Measurements from ENCODE around the gene KRTAP29-1. TPM values are rescaled to one million over a fixed set of nuclear protein-coding genes. Genes with fewer than 3 reads are reported as not detected.
"Not testable (repeated sequence)": the region's sequence is repeated elsewhere in the genome, so short reads cannot be mapped to it uniquely, and the experiment has no call there.

Gene KRTAP29-1, protein sequence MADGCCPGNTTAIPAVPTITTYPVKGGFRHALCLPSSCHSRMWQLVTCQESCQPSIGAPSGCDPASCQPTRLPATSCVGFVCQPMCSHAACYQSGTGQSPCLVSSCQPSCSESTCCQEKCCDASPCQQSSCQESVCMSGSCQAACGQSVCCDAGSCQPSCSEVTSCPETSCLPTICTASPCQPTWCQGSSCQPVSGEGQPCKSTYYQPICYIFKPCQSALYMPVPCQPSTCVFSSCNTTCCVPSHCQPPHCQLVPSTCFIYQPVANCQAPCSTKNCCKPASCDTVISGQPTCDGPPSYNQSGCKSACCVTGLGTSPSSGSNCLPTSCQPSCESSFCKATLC
- not detected for total RNA-seq
- long read RNA-seq, result 0 reads

DNA sequence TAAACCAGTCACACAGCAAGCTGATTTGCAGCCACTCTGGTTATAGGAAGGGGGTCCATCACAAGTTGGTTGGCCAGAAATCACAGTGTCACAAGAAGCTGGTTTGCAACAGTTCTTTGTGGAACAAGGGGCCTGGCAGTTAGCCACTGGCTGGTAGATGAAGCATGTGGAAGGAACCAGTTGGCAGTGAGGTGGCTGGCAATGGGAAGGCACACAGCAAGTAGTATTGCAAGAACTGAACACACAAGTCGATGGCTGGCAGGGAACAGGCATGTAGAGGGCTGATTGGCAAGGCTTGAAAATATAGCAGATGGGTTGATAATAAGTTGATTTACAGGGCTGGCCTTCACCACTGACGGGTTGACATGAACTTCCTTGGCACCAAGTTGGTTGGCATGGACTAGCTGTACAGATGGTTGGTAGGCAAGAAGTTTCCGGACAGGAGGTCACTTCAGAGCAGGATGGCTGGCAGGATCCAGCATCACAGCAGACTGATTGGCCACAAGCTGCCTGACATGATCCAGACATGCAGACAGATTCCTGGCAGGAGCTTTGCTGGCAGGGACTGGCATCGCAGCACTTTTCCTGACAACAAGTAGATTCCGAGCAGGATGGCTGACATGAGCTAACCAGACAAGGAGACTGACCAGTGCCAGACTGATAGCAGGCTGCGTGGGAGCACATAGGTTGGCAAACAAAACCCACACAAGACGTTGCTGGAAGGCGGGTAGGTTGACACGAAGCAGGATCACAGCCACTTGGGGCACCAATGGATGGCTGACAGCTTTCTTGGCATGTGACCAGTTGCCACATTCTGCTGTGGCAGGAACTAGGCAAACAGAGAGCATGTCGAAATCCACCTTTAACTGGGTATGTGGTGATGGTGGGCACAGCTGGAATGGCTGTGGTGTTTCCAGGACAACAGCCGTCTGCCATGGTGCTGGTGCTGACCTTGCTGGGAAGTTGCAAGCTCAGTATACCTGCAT, at the start of gene KRTAP29-1:
KRTAP29-1 (minus strand) TSS at position 936 of the 986 bp plus-strand sequence; CDS start at position 936, 0 bp downstream.
- Histone ChIP-seq H3K9me3 (no peaks in the 10 kb centered on the region), H3K27me3 (ENCODE audit: low read depth) (no peaks in the 10 kb centered on the region), H3K27ac (no peak within 1 kb of the TSS), H3K4me3 (no peak within 1 kb of the TSS), H3K4me1 (no peaks in the 10 kb centered on the region), H3K36me3 (no peaks in the 10 kb centered on the region)
- DNase-seq (no peak), ATAC-seq (no peak)
- intact Hi-C loops (cut with DNase I), result no loop called here
- TF ChIP-seq, protein P1, sequence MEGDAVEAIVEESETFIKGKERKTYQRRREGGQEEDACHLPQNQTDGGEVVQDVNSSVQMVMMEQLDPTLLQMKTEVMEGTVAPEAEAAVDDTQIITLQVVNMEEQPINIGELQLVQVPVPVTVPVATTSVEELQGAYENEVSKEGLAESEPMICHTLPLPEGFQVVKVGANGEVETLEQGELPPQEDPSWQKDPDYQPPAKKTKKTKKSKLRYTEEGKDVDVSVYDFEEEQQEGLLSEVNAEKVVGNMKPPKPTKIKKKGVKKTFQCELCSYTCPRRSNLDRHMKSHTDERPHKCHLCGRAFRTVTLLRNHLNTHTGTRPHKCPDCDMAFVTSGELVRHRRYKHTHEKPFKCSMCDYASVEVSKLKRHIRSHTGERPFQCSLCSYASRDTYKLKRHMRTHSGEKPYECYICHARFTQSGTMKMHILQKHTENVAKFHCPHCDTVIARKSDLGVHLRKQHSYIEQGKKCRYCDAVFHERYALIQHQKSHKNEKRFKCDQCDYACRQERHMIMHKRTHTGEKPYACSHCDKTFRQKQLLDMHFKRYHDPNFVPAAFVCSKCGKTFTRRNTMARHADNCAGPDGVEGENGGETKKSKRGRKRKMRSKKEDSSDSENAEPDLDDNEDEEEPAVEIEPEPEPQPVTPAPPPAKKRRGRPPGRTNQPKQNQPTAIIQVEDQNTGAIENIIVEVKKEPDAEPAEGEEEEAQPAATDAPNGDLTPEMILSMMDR (IDR thresholded peaks at IDR 0.05), result no peak

DNA sequence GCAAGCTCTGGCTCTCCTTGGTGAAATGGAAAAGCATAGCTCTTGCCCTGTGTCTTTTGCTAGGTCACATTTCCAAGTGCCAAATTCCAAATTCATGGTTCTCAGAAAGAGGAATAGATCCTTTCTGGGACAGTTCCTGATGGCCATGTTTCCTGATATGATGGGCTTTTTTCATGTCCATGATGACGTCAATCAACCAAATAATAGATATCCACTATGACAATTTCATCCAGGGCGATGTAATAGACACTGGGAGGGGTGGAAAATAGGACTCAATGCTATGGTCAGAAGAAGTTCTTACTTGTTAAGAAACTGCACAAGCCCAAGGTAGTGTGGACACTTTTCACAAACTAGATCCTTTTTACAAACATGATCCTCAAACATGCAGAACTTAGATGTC, 48.5 kb upstream of the KRTAP29-1 start:
- TF ChIP-seq, protein P1 (IDR thresholded peaks at IDR 0.05), result no peak
- H3K27me3 ChIP-seq (ENCODE audit: low read depth), result peaks cover 7% of the 10 kb centered on the region
- no peak overlapping the region for H3K4me3 ChIP-seq
- intact Hi-C loops (cut with DNase I), result no loop called here
- no peaks in the 10 kb centered on the region for H3K4me1 ChIP-seq
- H3K36me3 ChIP-seq, result no peaks in the 10 kb centered on the region
- no peak overlapping the region for H3K27ac ChIP-seq
- ATAC-seq (no peak), DNase-seq (no peak)
- no peaks in the 10 kb centered on the region for H3K9me3 ChIP-seq

DNA sequence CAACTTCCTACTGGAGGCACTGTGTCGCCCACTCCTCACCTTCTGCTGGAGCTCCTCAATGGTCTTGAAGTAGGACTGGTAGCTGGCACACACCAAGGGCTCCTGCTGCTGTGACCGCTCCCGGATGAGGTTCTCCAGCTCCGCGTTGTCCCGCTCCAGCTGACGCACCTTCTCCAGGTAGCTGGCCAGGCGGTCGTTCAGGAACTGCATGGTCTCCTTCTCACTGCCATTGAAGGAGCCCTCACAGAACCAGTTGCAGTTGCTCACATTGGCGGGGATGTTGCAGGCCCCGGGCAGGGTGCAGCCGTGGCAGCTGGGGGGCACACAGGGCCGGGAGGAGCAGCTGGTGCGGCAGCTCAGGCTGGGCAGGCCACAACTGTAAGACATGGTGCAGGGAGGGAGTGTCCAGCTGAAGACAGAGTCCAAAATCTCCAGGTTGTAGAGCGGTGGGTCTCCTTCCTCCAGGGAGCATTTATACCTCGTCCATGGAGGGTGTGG, 47.8 kb upstream of the KRTAP29-1 start, which contains the start of gene KRT33A:
KRT33A (minus strand) TSS at position 448 of the 498 bp plus-strand sequence; CDS start at position 387, 61 bp downstream.
- H3K27me3 ChIP-seq (ENCODE audit: low read depth); ATAC-seq; intact Hi-C loops (cut with DNase I); H3K36me3 ChIP-seq; H3K9me3 ChIP-seq; H3K4me3 ChIP-seq; DNase-seq; H3K27ac ChIP-seq; H3K4me1 ChIP-seq: not testable (repeated sequence)

DNA sequence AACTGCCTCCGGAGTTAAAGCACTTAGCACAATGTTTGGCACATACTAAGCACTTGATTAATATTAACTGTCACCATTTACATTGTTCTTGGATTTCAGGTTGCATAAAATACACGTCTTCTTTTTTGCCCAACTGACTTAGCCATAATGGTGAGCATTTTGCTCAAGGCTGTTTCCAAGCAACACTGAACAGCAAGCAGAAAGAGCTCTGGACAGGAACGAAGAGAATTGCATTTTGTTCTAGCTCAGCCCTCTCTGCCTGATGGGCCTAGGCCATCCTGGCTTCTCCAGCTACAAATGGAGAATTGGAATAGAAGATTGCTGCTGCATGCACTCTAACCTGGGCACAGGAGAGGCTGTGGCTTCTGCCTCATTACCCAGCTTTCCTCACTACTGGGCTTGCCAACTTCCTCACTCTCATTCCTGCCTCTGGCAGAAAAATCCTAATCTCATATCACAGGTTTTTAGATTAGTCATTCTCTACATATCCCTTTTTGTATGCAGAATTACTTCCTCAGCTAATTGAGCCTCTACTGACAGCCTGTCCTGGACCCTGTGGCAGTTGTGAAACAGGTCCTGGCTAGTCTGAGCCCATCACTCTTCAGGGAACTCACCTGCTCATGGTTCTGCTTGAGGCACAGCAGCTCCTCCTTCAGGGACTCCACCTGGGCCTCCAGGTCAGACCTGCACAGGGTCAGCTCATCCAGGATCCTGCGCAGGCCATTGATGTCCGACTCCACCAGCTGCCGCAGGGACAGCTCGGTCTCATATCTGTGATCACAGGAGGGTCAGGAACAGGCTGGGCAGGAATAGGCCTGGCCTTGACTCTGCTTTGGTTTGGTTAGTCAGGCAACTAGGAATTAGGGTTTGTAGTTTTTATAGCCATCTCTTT, 45.5 kb upstream of the KRTAP29-1 start:
- Histone ChIP-seq H3K36me3 (no peaks in the 10 kb centered on the region), H3K4me3 (no peak overlapping the region), H3K27ac (no peak overlapping the region), H3K9me3 (no peaks in the 10 kb centered on the region), H3K27me3 (ENCODE audit: low read depth) (peaks cover 3% of the 10 kb centered on the region), H3K4me1 (no peaks in the 10 kb centered on the region)
- TF ChIP-seq, protein P1 (IDR thresholded peaks at IDR 0.05), result no peak
- ATAC-seq, result no peak
- no peak for DNase-seq
- intact Hi-C loops (cut with DNase I), result no loop called here

DNA sequence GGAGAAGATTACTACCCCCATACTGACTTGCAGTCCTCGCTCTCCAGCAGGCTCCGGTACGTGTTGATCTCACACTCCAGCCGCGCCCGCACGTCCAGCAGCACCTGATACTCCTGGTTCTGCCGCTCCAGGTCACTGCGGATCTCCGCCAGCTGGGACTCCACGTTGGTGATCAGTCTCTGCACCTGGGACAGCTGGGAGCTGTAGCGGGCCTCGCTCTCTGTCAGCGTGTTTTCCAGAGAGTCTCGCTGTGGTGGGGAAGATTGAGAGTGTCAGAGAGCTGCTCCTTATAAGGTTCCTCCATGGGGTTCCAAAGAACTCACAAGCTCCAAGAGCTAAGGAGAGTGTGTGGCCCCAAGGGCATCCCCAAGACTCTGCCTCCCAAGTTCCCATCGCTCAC, 43.8 kb upstream of the KRTAP29-1 start:
- not testable (repeated sequence) for DNase-seq

More for the DNA sequence above, 43.8 kb upstream of the KRTAP29-1 start:
- H3K27ac ChIP-seq; H3K36me3 ChIP-seq; H3K27me3 ChIP-seq (ENCODE audit: low read depth); intact Hi-C loops (cut with DNase I); ATAC-seq; H3K9me3 ChIP-seq; H3K4me1 ChIP-seq; H3K4me3 ChIP-seq: not testable (repeated sequence)
